Measurements from ENCODE around the gene HAGHL. TPM values are rescaled to one million over a fixed set of nuclear protein-coding genes. Genes with fewer than 3 reads are reported as not detected.

HAGHL gene
- total and polyA plus RNA-seq, 2 of the 8 experiments (the other 6 are each of a cell fraction or from before 2014, with no cell fraction given), result 26.6 to 26.9 TPM

DNA sequence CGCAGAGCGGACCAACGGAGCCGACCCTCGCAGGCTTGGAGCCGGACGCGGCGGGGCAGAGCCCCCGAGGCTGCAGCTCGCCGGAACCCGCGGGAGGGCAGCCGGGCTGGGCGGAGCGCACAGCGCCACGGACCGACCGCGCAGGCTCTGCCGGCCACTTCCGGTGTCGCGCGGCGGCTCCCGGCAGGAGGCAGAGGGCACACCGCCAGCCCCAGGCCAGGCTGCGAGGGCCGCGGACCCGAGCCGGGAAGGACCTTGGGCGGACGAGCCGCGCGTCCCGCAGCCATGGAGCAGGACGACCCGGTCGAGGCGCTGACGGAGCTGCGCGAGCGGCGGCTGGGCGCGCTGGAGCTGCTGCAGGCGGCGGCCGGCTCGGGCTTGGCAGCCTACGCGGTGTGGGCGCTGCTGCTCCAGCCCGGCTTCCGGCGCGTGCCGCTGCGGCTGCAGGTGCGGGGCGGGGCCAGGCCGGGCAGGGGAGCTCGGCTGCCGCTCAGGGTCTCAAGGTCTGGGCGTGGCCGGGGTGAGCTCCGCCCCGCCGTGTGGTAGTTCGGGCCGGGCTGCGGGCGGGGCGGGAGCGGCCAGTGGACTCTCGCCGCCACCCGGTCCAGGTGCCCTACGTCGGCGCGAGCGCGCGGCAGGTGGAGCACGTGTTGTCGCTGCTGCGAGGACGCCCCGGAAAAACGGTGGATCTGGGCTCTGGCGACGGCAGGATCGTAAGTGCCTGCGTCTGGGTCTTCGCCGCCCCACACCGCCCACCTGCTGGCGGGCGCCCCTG is 5.7 kb upstream of the HAGHL start, which contains the start of gene ANTKMT (continued):
- TF ChIP-seq SRF (IDR thresholded peaks at IDR 0.05; ENCODE audit: low read depth, low read length) (no peak), RAD21 (IDR thresholded peaks at IDR 0.05 in 1 of 2, conservative IDR thresholded peaks at IDR 0.05 in 1 of 2; ENCODE audit: low read depth in 2 of 2, low read length in 2 of 2) (peak in 1 of 2 experiments; percentile 2; a peak in 1 of 4 replicates), SP2 (IDR thresholded peaks at IDR 0.05; ENCODE audit: low read length) (no peak), POLR2A (IDR thresholded peaks at IDR 0.05; ENCODE audit: control extremely low read depth in 1 of 2, low read depth in 2 of 2, low read length in 2 of 2) (peak in 1 of 2 experiments; percentile 88; a peak in 2 of 3 replicates), MAFK (IDR thresholded peaks at IDR 0.05; ENCODE audit: low read depth, low read length) (no peak), ATF2 (IDR thresholded peaks at IDR 0.05; ENCODE audit: low read length) (peak; percentile 21; the same call in 1 of the 2 replicates), RXRA (IDR thresholded peaks at IDR 0.05; ENCODE audit: insufficient read depth, low read depth, low read length) (no peak), NANOG (IDR thresholded peaks at IDR 0.05; ENCODE audit: insufficient read depth, low read depth, low read length, poor library complexity, severe bottlenecking) (no peak), SIN3A (conservative IDR thresholded peaks at IDR 0.05 in 1 of 2, IDR thresholded peaks at IDR 0.05 in 1 of 2; ENCODE audit: low read depth in 1 of 2, low read length in 2 of 2) (peak in 1 of 2 experiments; percentile 74; a peak in 1 of 4 replicates), POLR2AphosphoS5 (IDR thresholded peaks at IDR 0.05; ENCODE audit: low read depth, low read length) (peak; percentile 82), ASH2L (IDR thresholded peaks at IDR 0.05; ENCODE audit: low read length) (peak; percentile 28), GABPA (IDR thresholded peaks at IDR 0.05; ENCODE audit: borderline replicate concordance, insufficient read depth, low read length) (peak; percentile 95), YY1 (IDR thresholded peaks at IDR 0.05; ENCODE audit: low read depth, low read length) (0 out of 2 replicates have a peak, but pooled peaks have one; percentile 32), HDAC2 (IDR thresholded peaks at IDR 0.05; ENCODE audit: borderline replicate concordance in 1 of 2, low read depth in 2 of 2, low read length in 2 of 2) (no peak), RBBP5 (IDR thresholded peaks at IDR 0.05; ENCODE audit: borderline replicate concordance, low read depth, low read length) (peak; percentile 71; the same call in 1 of the 2 replicates), CREB1 (IDR thresholded peaks at IDR 0.05) (peak; percentile 68; the same call in 1 of the 2 replicates), KDM4A (IDR thresholded peaks at IDR 0.05; ENCODE audit: low read depth, low read length, severe bottlenecking) (peak; percentile 37), PHF8 (conservative IDR thresholded peaks at IDR 0.05; ENCODE audit: low read depth, low read length) (peak; percentile 99), TAF7 (optimal IDR thresholded peaks at IDR 0.05; ENCODE audit: borderline replicate concordance, low read depth, low read length) (peak; percentile 82), TBP (IDR thresholded peaks at IDR 0.05; ENCODE audit: low read depth, low read length) (peak; percentile 68; the same call in 1 of the 2 replicates)
- TF ChIP-seq, protein P1, sequence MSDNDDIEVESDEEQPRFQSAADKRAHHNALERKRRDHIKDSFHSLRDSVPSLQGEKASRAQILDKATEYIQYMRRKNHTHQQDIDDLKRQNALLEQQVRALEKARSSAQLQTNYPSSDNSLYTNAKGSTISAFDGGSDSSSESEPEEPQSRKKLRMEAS (IDR thresholded peaks at IDR 0.05), result peak; percentile 100

Measured in H1 (cell line).